Measurements from ENCODE around the gene NXPH4.

The NXPH4 gene

DNA sequence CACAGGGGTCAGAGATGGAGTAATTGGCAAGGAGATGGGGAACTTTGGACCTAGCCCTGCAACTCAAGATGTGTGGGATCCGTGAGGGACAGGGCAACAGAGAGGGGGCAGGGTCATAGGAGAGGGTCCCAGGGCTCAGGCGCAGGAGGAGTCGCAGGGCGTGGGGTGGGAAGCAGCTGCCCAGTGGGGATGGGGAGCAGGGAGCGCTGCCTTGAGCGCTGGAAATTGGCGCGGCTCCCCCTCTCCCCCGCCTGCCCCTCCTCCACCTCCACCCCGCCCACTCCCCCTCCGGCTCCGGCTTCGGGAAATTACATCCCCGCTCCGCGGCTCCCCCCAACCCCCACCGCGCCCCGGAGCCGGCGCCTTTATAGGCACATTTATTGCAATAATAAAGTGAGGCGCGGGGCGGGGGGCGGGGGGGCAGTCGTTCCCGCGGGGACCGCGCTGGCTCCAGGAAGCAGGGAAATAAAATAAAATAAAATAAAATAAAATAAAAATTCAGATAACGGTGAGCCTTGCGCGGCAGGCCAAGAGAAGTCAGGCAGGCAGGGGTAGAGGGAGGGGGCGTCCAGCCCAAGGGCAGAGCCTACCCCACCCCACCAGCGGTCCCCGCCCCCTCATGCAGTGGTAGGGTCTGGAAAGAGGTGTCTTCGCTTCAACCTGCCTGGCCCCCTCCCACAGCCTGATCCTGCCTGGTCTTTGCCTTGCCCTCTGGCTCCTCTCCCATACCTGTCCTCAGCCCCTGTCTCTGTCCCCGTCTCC is 3.6 kb downstream of the NXPH4 start:
- FAIRE-seq, result no peak

DNA sequence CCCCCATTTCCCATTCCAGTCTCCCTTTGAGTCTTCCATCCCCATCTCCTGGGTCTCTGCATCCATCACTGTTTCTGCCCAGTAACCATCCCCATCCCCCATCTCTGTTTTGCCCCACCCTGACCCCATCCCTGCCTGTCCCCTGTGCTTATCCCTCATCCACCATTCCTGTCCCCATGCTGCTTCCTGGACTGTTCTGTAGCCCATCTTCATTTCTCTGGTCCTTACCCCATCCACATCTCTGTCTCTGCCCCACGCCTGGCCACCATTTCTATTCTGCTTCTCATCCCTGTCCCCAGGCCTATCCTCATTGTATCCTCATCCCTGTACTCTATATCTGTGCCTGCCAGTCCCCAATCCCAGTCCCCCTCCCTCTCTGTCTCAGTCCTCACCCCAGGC is 4.2 kb downstream of the NXPH4 start:
- no peak for FAIRE-seq

DNA sequence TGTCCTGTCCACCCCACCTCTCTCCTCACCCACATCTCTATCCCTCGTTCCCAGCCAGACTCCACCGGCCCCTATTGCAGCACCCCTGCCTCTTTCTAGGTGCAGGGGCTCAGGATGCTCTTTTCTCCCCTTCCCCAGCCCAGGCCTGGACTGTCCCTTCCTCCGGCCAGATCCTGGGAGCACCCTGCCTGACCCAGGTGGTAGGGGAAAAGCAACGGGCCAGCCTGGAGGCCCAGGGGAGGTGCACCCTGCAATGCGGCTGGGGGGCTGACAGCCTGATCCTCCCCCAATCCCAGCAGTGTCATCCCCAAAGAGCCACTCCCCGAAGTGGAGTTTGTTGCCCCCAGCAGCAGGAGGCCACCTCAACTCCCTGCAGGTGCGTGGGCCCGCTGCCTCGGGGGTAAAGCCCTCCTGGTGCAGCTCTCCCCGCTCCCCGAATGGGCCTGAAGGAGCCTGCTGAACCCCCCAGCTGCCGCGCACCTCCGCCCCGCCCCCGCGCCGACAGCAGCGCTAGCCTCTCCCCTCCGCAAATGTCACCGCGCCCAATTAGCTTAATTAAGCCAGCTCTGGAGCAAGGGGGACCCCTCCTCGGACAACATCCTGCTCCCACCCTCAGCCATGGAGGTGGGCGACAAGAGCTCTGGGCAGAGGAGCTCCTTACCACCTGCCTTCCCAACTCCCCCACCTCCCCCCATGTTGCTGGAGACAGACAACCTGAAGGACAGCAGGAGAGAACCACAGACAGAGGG is 4.7 kb downstream of the NXPH4 start:
- FAIRE-seq, result no peak

DNA sequence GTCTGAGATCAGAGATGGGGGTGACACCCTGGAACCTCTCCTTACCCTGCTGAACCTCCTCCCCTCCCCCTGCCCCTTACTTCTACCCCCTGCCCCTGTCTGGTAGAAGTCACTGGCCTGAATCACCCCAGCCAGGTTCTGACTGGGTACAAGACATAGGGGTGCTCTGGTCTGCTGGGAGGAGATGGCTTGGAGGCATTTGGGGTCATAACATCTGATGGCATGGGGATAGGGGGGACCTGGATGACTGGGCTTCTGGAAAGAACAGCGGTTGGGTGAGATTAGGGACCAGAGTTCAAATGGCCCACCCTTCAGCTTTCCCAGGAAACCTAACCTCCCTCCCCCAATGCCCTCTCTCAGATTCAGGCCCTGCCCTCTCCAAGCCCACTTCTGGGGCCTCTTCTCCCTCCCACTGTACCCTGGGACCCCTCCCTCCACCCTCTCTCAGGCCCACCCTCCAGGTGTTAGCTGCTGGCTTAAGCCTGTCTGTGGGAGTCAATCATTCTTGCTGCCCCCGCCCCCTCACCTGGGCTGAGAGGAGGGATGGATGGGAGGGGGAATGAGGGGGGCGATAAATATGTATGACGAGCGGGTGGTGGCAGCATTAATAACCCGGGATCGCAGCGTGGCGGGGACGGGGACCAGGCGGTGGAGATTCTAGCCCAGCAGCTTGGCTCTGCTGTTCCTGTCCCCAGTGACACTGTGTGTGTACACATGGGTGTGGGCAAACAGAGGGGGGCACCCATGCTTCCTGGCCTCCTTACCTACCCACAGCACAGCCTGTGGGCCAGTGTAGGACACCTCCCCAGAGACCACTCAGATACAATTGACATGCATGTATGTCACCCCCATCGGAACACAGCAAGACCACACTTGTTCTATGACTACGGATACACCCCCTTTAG is 5.9 kb downstream of the NXPH4 start:
- FAIRE-seq, result no peak

DNA sequence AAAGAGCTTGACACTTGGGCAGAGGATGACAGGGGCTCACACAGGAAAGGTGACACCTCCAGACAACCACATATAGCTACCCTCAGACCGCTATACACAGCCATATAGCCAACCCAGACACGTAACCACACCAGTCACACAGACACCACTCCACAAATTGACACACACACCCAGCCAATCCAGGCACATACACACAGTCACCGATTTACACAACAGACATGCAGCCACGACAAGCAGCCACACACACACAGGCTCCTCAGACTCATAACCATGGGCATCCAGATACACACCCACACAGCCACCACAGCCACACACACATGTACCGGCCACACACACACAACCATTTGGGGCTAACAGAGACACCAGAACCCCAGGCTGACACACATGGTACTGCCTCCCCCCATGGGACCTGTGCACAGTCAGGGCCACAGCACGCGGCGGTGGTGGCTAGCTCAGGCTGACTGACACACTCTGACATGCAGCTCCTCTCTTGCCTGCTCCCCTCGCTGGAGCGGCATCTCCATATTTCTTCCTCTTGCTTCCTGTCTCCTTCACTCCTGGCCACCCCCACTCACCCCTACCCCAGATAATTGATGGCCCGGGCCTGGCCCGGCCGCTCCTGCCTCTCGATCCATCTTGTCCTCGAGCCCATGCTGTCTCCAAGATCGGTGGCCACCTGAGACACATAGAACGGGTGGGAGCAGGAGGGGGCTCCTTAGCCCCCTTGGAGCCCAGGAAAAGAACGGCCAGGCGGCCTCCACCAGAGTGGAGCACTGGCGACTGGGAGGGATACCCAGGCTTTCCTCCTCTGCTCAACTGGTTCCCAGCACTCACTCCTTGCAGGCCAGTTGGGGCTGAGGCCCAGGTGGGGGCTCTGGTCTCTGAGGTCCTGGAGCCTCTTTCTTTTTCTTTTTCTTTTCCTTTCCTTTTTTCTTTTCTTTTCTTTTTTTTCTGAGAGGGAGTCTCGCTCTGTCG is 6.9 kb downstream of the NXPH4 start:
- no peak for FAIRE-seq

DNA sequence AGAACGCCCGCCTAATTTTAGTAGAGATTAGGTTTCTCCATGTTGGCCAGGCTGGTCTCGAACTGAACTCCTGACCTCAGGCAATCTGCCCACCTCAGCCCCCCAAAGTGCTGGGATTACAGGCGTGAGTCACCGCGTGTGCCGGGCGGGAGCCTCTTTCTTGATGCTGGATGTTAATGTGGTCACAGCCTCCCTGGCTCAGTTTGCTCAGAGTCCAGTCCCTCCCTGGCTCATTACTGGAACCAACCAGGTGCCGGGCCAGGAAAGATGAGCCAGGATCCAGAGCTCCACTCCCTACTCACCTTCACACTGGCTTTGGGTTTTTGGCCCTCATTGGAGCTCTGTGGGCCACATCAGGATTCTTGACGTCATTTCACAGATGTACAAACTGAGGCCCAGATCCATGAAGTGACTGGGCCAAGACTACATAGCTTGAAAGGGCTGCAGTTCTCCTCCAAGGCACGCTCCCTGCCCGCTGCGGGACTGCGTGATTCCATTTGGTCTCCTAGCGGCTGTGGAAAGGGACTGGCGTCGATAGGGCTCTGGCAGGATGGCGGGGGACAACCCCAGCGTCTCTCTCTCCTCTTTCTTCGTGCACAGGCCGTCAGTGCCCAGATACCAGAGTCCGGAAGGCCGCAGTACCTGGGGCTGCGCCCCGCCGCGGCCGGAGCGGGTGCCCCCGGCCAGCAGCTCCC is 7.8 kb downstream of the NXPH4 start:
- no peak for FAIRE-seq

DNA sequence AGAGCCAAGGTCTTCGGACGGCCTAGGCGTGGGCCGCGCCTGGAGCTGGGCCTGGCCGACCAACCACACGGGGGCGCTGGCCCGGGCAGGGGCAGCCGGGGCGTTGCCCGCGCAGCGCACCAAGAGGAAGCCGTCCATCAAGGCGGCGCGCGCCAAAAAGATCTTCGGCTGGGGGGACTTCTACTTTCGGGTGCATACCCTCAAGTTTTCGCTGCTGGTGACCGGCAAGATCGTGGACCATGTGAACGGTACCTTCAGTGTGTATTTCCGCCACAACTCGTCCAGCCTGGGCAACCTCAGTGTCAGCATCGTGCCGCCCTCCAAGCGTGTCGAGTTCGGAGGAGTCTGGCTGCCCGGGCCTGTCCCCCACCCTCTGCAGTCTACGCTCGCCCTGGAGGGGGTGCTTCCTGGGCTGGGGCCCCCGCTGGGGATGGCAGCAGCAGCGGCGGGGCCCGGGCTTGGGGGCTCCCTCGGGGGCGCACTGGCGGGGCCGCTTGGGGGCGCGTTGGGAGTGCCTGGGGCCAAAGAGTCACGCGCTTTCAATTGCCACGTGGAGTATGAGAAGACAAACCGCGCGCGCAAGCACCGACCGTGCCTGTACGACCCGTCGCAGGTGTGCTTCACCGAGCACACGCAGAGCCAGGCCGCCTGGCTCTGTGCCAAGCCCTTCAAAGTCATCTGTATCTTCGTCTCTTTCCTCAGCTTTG is 8.5 kb downstream of the NXPH4 start:
- no peak for FAIRE-seq

DNA sequence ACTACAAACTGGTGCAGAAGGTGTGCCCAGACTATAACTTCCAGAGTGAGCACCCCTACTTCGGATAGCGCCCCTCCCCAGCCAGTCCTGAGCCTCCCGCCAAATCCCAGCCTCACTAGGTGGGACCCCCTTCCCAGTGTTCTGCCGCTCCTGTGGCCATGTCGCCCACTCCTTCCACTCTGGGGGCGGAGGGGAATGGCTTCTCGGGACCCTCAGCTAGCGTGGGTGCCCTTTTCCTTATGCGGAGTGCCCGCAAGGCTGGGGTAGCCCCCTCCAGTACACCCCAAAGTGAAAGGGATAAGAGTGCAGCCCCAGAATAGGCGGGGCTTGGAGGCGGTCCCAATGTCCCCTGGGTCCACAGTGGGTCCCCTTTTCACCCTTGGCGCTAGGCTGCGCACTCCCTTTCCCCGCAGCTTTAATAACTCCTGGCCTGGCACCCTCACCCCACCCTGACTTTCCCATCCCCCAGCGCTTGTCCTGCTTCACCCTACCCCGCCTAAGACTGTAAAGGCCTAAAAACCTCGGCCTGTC is 9.2 kb downstream of the NXPH4 start:
- FAIRE-seq, result no peak

DNA sequence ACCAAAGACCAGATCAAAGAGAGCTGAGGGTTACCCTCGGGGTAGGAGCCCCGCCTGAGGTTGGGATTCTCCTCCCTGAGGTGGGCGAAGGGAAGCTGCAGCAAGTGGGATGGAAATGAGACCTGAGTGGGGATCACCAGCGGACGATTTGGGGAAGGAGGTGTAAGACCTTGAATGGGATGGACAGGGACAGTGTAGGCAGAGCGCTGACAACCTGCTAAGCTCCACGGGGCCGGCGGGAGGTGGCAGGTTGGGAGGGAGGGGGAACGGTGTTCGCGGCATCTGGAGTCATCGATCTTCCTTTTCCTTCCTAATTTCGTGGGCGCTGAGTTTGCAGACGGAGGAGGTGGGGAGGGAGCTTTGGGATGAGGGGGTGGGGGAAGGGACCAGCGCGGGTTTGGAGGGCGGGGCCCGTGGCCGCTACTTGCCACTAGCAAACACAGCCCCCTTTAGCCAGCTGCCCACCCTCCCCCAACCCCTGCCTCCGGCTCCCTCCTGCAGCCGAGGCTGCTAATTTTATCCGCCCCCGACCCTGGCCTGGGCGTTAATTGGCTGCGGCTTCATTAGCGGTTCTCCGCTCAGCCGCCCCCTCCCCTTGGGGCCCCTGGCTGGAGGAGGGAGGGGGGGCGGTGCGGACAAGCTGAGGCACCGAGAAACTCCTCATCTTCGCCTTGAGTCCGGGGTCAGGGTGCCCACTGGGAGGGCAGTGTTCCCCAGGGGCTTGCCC is 10.2 kb downstream of the NXPH4 start:
- no peak for FAIRE-seq

DNA sequence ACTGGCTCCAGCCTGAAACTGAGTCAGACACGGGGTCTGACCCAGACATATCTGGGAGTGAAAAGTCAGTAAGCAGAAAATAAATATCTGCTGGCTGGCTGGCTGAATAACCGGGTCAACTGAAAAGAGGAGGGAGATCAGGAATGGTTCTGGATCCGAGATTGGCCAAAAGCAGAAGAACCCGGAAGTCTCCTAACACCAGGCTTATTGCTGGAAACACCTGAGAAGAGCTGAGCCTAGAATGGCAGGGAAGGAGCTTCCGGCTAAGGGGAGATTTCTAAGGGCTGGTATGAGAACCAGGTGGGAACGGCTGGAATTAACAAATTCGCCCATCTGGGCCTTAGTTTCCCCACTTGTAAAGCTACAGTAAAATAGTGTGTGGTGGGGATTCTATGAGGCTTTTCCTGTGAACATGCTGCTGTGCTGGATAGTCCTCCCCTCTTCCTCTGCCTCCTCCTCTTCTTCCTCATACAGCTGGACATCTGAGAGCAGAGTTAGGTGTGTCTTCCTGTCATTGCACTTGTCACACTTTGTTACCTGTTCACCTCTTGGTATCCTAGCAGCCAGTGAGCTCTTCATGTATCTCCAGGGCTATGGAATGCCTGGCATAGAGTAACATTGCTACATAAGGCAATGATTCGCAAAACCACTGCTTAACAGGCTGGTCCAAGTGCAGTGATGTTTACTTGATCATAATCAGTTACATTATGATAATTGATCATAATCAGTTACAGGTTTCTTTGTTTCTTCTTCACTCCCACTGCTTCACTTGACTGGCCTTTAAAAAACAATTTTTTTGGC is 10.9 kb downstream of the NXPH4 start:
- no peak for FAIRE-seq

DNA sequence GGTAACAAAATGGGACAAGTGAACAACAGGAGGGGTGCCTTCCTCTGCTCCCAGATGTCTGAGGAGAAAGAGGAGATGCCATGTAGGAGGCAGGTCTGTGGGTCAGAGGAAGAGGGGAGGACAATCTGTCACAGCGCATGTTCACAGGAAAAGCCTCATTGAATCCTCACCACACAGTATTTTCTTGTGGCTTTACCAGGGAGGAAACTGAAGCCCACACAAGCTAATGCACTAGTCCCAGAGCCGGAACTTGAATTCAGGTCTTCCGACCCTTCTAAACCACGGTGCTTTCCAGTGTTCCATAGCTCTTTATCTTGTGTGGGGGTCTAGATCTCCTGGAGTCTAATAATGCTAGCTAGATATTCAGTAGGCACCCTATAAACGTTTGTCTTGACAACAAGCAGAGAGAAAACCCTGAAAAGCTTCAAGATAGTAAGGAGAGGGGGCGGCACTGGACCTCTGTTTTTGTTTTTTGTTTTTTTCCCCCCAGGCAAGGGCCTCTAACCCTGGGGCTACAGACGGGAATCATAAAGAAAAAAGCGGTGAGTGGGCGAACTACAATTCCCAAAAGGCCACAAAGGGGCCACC is 12.5 kb downstream of the NXPH4 start:
- no peak for FAIRE-seq

DNA sequence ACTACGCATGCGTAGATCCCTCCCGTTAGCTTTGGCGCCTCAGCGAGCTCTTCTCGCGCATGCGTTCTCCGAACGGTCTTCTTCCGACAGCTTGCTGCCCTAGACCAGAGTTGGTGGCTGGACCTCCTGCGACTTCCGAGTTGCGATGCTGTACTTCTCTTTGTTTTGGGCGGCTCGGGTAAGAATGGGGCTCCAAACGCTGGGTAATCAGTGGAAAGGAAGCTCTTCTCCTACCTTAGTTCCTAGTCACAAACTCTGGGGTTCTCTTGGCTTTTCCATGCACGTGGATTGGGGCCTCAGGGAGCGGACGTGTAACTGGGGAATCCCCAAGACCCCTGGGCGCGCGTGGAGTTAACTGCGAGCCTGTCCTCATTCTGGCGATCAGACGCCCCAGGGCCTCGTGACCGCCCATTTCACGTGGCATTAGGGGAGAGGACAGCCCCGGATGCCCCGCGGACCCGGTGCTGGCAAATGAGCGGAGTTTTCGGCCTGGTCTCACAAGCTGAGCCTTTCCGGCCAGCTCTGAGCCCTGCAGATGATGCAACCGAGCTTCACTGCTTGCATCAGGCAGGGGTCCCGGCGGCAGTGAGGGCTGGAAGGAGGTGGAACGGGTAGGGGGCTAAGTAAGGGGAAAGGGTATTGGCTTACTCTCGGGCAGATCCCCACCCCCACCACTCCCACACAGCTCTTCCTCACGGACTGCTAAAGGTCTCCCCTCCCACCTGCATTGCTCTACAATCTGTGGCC is 13.2 kb downstream of the NXPH4 start, which contains the start of gene SHMT2:
TSS of gene SHMT2 (plus strand) at position 78 of the 747 bp plus-strand sequence. CDS start at position 146, 68 bp downstream.
- no peak for FAIRE-seq

DNA sequence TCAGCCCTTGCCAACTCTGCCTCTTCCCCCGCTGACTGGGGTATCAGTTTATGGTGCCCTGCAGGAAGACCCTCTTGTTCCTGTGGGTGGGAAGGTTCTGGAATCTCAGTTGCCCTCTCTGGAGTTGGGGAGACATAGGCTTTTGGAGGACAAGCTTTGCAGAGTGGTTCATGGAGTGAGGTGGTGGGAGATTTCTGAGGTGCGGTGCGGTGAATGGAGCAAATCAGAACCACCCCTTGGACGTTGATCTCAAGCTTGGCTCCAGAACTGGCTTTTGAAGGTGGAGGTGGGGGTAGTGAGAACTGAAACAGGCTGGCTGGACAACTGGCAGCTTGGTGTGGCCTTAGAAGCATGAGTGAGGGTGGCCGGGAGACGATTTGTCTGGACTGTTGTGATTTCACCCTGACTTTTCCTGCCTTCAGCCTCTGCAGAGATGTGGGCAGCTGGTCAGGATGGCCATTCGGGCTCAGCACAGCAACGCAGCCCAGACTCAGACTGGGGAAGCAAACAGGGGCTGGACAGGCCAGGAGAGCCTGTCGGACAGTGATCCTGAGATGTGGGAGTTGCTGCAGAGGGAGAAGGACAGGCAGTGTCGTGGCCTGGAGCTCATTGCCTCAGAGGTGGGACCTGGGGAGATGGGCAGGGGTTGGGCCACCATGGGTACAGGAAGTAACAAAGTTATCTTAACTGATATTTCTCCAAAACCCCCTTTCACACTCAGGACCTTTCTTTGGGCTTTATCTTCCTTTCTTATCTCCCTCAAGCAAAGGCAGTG is 14.0 kb downstream of the NXPH4 start:
- no peak for FAIRE-seq

DNA sequence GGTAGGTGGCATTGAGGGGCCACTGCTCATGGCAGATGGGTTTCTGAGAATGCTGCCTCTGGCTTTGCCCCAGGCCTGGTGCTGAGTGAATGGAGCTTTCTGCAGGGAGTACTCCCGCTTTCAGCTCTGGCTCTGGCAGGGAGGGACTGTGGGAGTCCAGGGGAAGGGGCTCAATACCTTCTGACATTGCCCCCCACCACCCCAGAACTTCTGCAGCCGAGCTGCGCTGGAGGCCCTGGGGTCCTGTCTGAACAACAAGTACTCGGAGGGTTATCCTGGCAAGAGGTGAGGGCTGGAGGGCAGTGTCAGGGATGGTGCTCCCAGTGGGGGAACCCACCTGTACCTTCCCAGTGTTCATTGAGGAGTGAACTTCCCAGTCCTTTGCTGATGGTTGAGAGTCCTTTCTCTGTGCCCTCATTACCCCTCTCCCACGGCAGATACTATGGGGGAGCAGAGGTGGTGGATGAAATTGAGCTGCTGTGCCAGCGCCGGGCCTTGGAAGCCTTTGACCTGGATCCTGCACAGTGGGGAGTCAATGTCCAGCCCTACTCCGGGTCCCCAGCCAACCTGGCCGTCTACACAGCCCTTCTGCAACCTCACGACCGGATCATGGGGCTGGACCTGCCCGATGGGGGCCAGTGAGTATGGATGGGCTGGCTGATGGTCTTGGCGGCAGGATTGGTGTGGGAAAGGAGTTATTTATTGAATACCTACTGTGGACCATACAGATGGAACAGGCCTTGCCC is 14.9 kb downstream of the NXPH4 start:
- FAIRE-seq, result no peak

DNA sequence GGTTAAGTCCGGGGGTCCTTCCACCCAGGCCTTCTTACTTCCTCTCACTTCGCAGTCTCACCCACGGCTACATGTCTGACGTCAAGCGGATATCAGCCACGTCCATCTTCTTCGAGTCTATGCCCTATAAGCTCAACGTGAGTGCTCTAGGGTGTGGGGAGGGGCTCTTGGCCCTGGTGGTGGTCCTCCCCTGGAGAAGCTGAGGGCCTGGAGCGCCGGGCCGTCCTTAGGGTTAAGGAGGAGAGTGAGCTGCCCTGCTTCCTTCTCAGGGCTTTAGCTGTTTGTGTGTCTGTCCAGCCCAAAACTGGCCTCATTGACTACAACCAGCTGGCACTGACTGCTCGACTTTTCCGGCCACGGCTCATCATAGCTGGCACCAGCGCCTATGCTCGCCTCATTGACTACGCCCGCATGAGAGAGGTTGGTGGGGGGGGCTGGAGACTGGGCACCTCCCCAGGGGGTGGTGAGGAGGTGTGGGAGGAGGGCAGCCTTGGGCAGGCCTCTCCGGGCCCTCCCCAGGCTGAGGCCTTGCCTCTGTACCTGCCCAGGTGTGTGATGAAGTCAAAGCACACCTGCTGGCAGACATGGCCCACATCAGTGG is 15.7 kb downstream of the NXPH4 start:
- FAIRE-seq, result no peak

All from endometrium (tissue), 2 donors.